ENCODE results near the gene NAAA. TPM values are rescaled to one million over a fixed set of nuclear protein-coding genes. Genes with fewer than 3 reads are reported as not detected.

NAAA gene
- total and polyA plus RNA-seq, 2 of the 13 experiments (the other 11 are each of a cell fraction or from before 2014, with no cell fraction given): 22.4 to 24.6 TPM

GRCh38 chr4:75920327-75920726 lies 20.5 kb downstream of the NAAA start (continued):
- TF ChIP-seq, protein P1, sequence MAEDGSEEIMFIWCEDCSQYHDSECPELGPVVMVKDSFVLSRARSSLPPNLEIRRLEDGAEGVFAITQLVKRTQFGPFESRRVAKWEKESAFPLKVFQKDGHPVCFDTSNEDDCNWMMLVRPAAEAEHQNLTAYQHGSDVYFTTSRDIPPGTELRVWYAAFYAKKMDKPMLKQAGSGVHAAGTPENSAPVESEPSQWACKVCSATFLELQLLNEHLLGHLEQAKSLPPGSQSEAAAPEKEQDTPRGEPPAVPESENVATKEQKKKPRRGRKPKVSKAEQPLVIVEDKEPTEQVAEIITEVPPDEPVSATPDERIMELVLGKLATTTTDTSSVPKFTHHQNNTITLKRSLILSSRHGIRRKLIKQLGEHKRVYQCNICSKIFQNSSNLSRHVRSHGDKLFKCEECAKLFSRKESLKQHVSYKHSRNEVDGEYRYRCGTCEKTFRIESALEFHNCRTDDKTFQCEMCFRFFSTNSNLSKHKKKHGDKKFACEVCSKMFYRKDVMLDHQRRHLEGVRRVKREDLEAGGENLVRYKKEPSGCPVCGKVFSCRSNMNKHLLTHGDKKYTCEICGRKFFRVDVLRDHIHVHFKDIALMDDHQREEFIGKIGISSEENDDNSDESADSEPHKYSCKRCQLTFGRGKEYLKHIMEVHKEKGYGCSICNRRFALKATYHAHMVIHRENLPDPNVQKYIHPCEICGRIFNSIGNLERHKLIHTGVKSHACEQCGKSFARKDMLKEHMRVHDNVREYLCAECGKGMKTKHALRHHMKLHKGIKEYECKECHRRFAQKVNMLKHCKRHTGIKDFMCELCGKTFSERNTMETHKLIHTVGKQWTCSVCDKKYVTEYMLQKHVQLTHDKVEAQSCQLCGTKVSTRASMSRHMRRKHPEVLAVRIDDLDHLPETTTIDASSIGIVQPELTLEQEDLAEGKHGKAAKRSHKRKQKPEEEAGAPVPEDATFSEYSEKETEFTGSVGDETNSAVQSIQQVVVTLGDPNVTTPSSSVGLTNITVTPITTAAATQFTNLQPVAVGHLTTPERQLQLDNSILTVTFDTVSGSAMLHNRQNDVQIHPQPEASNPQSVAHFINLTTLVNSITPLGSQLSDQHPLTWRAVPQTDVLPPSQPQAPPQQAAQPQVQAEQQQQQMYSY (CRISPR knock-in tag; IDR thresholded peaks at IDR 0.05): no peak
- no peak for TF ChIP-seq ZNF562 (CRISPR knock-in tag; IDR thresholded peaks at IDR 0.05; ENCODE audit: borderline replicate concordance)
- no peak for TF ChIP-seq MLXIP (CRISPR knock-in tag; IDR thresholded peaks at IDR 0.05; ENCODE audit: borderline replicate concordance)
- TF ChIP-seq, protein P2, sequence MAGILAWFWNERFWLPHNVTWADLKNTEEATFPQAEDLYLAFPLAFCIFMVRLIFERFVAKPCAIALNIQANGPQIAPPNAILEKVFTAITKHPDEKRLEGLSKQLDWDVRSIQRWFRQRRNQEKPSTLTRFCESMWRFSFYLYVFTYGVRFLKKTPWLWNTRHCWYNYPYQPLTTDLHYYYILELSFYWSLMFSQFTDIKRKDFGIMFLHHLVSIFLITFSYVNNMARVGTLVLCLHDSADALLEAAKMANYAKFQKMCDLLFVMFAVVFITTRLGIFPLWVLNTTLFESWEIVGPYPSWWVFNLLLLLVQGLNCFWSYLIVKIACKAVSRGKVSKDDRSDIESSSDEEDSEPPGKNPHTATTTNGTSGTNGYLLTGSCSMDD (CRISPR knock-in tag; IDR thresholded peaks at IDR 0.05): no peak
- TF ChIP-seq PCBP1 (IDR thresholded peaks at IDR 0.05; ENCODE audit: borderline replicate concordance, low read depth, low read length): no peak
- TF ChIP-seq PHB2 (IDR thresholded peaks at IDR 0.05; ENCODE audit: partially characterized antibody): no peak

All from HepG2 (cell line).